Retinal pigment epithelial cell (primary cell): ENCODE measurements around the gene DNAL1.

Source experiments
- DNase-seq: peaks from one replicate; pipeline ENCODE4 v3.0.0-alpha.2; 2010; ENCODE audit warnings: low read depth
- H3K4me3 ChIP-seq: 2 replicates; pipeline ENCODE4 v1.5.1; 2011; ENCODE audit warnings: mild to moderate bottlenecking, low read length, control low read depth, moderate library complexity
- CTCF ChIP-seq: conservative IDR thresholded peaks from 2 replicates; pipeline ENCODE4 v1.5.1; 2011; ENCODE audit warnings: low read depth, low read length, control low read depth, inconsistent platforms

DNAL1 gene

DNA sequence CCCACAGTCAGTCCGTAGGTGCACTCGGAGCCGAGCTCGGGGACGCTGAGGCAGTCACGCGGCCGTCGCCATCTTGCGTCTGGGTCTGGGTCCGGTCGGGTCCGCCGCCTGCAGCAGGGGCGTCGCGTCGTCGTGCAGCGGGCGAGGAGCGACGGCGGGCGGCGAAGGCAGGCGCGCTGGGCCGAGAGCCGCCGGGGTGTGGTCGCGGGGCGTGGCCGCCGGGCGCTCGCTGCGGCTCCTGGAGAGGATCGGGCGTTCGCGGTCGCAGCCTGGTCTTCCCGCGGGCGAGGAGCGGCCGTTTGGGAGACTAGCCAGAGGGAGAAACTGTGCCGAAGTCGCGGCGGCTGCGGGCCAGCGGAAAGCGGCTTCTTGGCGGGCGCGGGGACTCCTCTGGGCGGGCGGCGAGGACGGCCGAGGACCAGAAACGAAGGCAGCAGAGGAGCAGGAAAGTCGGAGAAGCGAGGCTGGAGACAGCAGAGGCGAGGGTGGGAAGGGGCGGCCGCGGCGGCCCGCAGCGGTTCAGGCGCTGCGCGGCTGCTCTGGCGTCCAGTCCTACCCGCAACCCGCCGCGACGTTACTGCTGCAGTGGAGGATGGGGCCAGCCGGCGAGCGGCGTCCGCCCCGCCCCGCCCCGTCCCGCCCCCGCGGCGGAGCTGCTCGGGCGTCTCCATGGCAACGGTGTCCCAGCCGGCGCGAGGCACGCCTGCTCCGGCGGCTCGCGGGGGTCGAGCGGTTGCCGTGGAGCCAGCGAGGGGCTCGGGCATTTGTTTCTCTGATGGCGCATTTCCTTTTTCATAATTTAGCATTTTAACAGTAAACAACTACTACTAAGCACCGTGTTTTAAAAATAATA, 69.2 kb downstream of the DNAL1 start, which contains the start of gene PNMA1:
Gene PNMA1 (minus strand): TSS at position 582 of the 853 bp plus-strand sequence. CDS start 745 bp downstream, outside the sequence.
- peak within 1 kb of the TSS; percentile 90 for H3K4me3 ChIP-seq
- TF ChIP-seq CTCF = no peak

DNA sequence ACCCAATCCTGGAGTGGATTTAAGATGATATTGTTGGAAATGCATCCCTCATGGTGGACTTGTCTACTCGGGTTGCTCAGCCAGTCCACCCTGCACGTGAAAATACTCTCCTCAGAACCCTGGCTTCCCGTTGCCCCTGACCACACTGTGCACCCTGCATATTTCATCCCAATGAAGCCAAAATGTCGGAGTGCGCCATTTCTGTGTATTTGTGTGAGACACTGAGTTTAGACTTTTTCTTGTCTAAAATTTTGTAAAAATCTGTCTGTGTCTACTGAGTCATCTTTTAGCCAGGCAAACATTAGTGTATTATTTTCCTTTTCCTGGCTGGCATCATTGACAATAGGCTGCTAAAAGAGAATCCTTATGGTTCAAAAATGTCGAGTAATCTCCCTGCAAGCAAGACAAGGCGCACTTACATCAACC, 69.9 kb downstream of the DNAL1 start:
- H3K4me3 ChIP-seq = peak overlapping the region; percentile 50
- TF ChIP-seq CTCF = no peak
- DNase-seq = no peak

More for the DNA sequence above, 69.2 kb downstream of the DNAL1 start, which contains the start of gene PNMA1:
- DNase-seq = no peak

- H3K4me3 ChIP-seq = no peak overlapping the region
- no peak for DNase-seq
- no peak for TF ChIP-seq CTCF
Measured at GRCh38 chr14:73715707-73716106, 70.9 kb downstream of the DNAL1 start.

- H3K4me3 ChIP-seq = no peak overlapping the region
- no peak for DNase-seq
- TF ChIP-seq CTCF = no peak
Measured at GRCh38 chr14:73717266-73717665, 72.5 kb downstream of the DNAL1 start.

GRCh38 chr14:73717711-73718417, 73.1 kb downstream of the DNAL1 start:
- TF ChIP-seq CTCF = no peak
- no peak for DNase-seq
- no peak overlapping the region for H3K4me3 ChIP-seq

- no peak for DNase-seq
- H3K4me3 ChIP-seq = no peak overlapping the region
- no peak for TF ChIP-seq CTCF
Measured at GRCh38 chr14:73718418-73719251, 73.8 kb downstream of the DNAL1 start.
